ENCODE results near the gene PRKAR1B.

- no peak for TF ChIP-seq GATA3 (IDR thresholded peaks at IDR 0.05; ENCODE audit: low read depth, low read length)
- TF ChIP-seq GATA2 (IDR thresholded peaks at IDR 0.05; ENCODE audit: low read depth, low read length) = no peak
These were observed 14.0 kb downstream of the PRKAR1B start for GRCh38 chr7:713139-713457.

Measured in SH-SY5Y (cell line).